SU-DHL-6 (cell line): ENCODE data around the gene FAT1.

Experiments used
- H2AFZ ChIP-seq: fragments of 200-600 bp; sonication (generic); 2 replicates; pipeline ENCODE4 v1.6.1; 2014; ENCODE audit warnings: low read depth, mild to moderate bottlenecking, moderate library complexity, mixed read lengths, antibody characterized with exemption, low read length; ENCODE audit not compliant: severe bottlenecking
- H3F3A ChIP-seq: fragments of 200-600 bp; shearing (Covaris generic); 2 replicates; pipeline ENCODE4 v1.6.0; 2016; ENCODE audit warnings: antibody characterized with exemption, mild to moderate bottlenecking; ENCODE audit not compliant: insufficient read depth
- H3K27ac ChIP-seq: fragments of 200-600 bp; sonication (generic); 2 replicates; pipeline ENCODE4 v1.5.1; 2016; ENCODE audit warnings: low read depth, mild to moderate bottlenecking, low read length, moderate library complexity, mixed read lengths
- H3K27me3 ChIP-seq: fragments of 200-600 bp; sonication (generic), shearing (Covaris generic); 2 replicates; pipeline ENCODE4 v1.6.0; 2014; ENCODE audit warnings: mild to moderate bottlenecking, low read length
- H3K36me3 ChIP-seq: fragments of 200-600 bp; sonication (generic); 2 replicates; pipeline ENCODE4 v1.6.1; 2014; ENCODE audit warnings: mild to moderate bottlenecking, low read length, mixed read lengths
- H3K4me2 ChIP-seq: fragments of 300-600, 200-600 bp; shearing (Covaris generic), sonication (generic); 2 replicates; pipeline ENCODE4 v1.6.0; 2014; ENCODE audit warnings: low read length, low read depth, mild to moderate bottlenecking; ENCODE audit not compliant: poor library complexity, severe bottlenecking
- H3K4me3 ChIP-seq: fragments of 200-600 bp; sonication (generic); 2 replicates; pipeline ENCODE4 v1.5.1; 2014; ENCODE audit warnings: antibody characterized with exemption, low read length, mild to moderate bottlenecking, mixed read lengths; ENCODE audit not compliant: insufficient read depth, poor library complexity, severe bottlenecking
- H3K79me2 ChIP-seq: fragments of 200-600 bp; sonication (generic); 2 replicates; pipeline ENCODE4 v1.6.1; 2014; ENCODE audit warnings: mild to moderate bottlenecking, low read length, moderate library complexity; ENCODE audit not compliant: insufficient read depth
- H3K9ac ChIP-seq: fragments of 200-600 bp; sonication (generic); 2 replicates; pipeline ENCODE4 v1.7.0; 2014; ENCODE audit warnings: mild to moderate bottlenecking, low read length
- H3K9me2 ChIP-seq: fragments of 200-600 bp; sonication (generic); replicated peaks from 2 replicates; pipeline ENCODE4 v1.6.1; 2014; ENCODE audit warnings: low read length; ENCODE audit not compliant: insufficient read depth
- H3K9me3 ChIP-seq: fragments of 200-600 bp; sonication (generic); 2 replicates; pipeline ENCODE4 v1.6.1; 2014; ENCODE audit warnings: low read length, mixed read lengths; ENCODE audit not compliant: insufficient read depth
- H4K20me1 ChIP-seq: fragments of 200-600 bp; sonication (generic); 2 replicates; pipeline ENCODE4 v1.6.1; 2014; ENCODE audit warnings: low read depth, mild to moderate bottlenecking, antibody characterized with exemption, low read length, moderate library complexity, mixed read lengths
- CTCF ChIP-seq: fragments of 200-600 bp; sonication (generic); IDR thresholded peaks from one replicate; pipeline ENCODE4 v1.5.1; 2017; ENCODE audit warnings: antibody characterized with exemption, mild to moderate bottlenecking, low read length, moderate library complexity; ENCODE audit not compliant: insufficient read depth, poor library complexity, severe bottlenecking
- EZH2phosphoT487 ChIP-seq: fragments of 200-600 bp; sonication (generic), shearing (Covaris generic); conservative IDR thresholded peaks from 2 replicates; pipeline ENCODE4 v1.6.1; 2018; ENCODE audit warnings: mild to moderate bottlenecking, antibody characterized with exemption, low read length, moderate library complexity, mixed read lengths

FAT1 gene

GRCh38 chr4:186650401-186651180 lies 73.1 kb downstream of the FAT1 start:
- Histone ChIP-seq H3K79me2 (no peaks in the 10 kb centered on the region), H3K4me3 (no peak overlapping the region), H3F3A (no peaks in the 10 kb centered on the region), H3K9me3 (no peaks in the 10 kb centered on the region), H3K36me3 (no peaks in the 10 kb centered on the region), H3K27me3 (no peaks in the 10 kb centered on the region), H3K27ac (no peak overlapping the region), H2AFZ (no peak overlapping the region), H3K4me2 (no peak overlapping the region), H3K9me2 (no peaks in the 10 kb centered on the region), H3K9ac (no peak overlapping the region), H4K20me1 (no peaks in the 10 kb centered on the region)
- TF ChIP-seq EZH2phosphoT487 (no peak), CTCF (no peak)

DNA sequence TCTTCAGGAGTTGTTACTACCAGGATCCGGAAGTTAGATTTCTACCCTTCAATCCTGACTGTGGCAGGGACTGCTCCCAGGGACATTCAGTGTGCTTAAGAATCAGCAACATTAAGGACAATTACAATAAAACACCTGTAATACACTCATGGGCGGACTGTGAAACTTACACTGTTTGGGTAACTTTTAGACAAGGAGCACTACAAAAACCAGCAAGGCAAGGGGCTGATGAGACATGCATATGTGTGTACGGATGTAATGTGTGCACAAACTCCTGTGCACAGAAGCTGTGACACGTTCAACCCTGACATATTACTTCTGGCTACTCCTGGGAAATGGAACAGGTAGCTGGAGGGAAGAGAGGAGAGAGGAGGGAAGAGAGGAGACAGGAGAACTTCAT lies 75.8 kb downstream of the FAT1 start:
- Histone ChIP-seq H3K79me2 (no peaks in the 10 kb centered on the region), H3K9ac (no peak overlapping the region), H3K4me2 (no peak overlapping the region), H3K27ac (no peak overlapping the region), H3K9me3 (no peaks in the 10 kb centered on the region), H3K27me3 (no peaks in the 10 kb centered on the region), H2AFZ (no peak overlapping the region), H3K4me3 (no peak overlapping the region), H4K20me1 (no peaks in the 10 kb centered on the region), H3K9me2 (no peaks in the 10 kb centered on the region), H3F3A (no peaks in the 10 kb centered on the region), H3K36me3 (no peaks in the 10 kb centered on the region)
- no peak for TF ChIP-seq EZH2phosphoT487
- no peak for TF ChIP-seq CTCF

DNA sequence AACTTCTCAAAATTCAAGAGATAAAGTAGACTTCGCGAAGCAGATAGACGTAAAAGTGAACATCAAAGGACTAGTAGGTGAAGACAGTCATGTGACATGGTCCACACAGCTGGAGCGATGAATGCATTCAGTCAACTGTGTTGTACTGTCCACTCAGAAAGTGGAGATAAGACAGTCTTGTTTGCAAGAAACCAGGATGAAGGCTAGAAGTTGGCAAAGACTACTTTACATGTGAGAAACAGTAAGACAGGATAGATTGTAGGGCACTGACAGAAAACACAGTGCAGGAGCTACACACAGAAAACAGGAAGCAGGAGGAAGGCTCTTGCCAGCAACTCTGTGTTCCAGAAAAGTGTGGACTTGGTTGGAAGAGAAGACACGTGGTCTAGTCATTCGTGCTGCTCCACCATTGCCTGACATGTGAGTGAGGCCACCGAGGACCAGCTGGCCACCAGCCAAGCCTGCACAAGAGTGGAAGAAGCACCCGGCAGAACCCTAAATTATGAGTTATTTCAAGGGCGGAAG lies 78.9 kb downstream of the FAT1 start:
- H3K4me3 ChIP-seq, result no peak overlapping the region
- no peak overlapping the region for H3K4me2 ChIP-seq
- no peaks in the 10 kb centered on the region for H4K20me1 ChIP-seq
- TF ChIP-seq CTCF, result no peak
- no peak for TF ChIP-seq EZH2phosphoT487
- H2AFZ ChIP-seq, result no peak overlapping the region
- H3K27ac ChIP-seq, result no peak overlapping the region
- no peaks in the 10 kb centered on the region for H3K36me3 ChIP-seq
- H3K79me2 ChIP-seq, result no peaks in the 10 kb centered on the region
- H3K27me3 ChIP-seq, result no peaks in the 10 kb centered on the region
- H3K9me2 ChIP-seq, result no peaks in the 10 kb centered on the region
- H3K9me3 ChIP-seq, result no peaks in the 10 kb centered on the region
- no peaks in the 10 kb centered on the region for H3F3A ChIP-seq
- H3K9ac ChIP-seq, result no peak overlapping the region
